IPS-20b (cell line): ENCODE data around the gene DLEC1.

Source experiments
- H3K27ac ChIP-seq: one replicate; pipeline ENCODE4 v1.5.1; 2013; ENCODE audit warnings: low read length
- H3K27me3 ChIP-seq: 2 replicates; pipeline ENCODE4 v1.6.1; 2013; ENCODE audit warnings: mild to moderate bottlenecking, low read length, inconsistent platforms; ENCODE audit not compliant: insufficient read depth
- H3K36me3 ChIP-seq: 2 replicates; pipeline ENCODE4 v1.6.1; 2013; ENCODE audit warnings: low read depth, mild to moderate bottlenecking, inconsistent platforms, low read length, moderate library complexity; ENCODE audit not compliant: insufficient read depth
- H3K4me1 ChIP-seq: 2 replicates; pipeline ENCODE4 v1.6.1; 2013; ENCODE audit warnings: mild to moderate bottlenecking, control low read depth, inconsistent platforms, low read length, moderate library complexity; ENCODE audit not compliant: insufficient read depth
- H3K4me3 ChIP-seq: 2 replicates; pipeline ENCODE4 v1.5.1; 2013; ENCODE audit warnings: mild to moderate bottlenecking, low read length, inconsistent platforms
- H3K9ac ChIP-seq: 2 replicates; pipeline ENCODE4 v1.6.1; 2013; ENCODE audit warnings: low read depth, mild to moderate bottlenecking, inconsistent platforms, low read length, moderate library complexity
- H3K9me3 ChIP-seq: 2 replicates; pipeline ENCODE4 v1.6.1; 2013; ENCODE audit warnings: mild to moderate bottlenecking, low read depth, low read length, inconsistent platforms; ENCODE audit not compliant: insufficient read depth

Gene DLEC1

GRCh38 chr3:38124324-38125122 is 85.5 kb downstream of the DLEC1 start:
- Histone ChIP-seq H3K36me3 (peaks cover 79% of the 10 kb centered on the region), H3K4me3 (no peak overlapping the region), H3K27me3 (no peaks in the 10 kb centered on the region), H3K27ac (no peak overlapping the region), H3K4me1 (no peaks in the 10 kb centered on the region), H3K9ac (no peak overlapping the region), H3K9me3 (no peaks in the 10 kb centered on the region)

- no peak overlapping the region for H3K9ac ChIP-seq
- no peaks in the 10 kb centered on the region for H3K4me1 ChIP-seq
- no peaks in the 10 kb centered on the region for H3K9me3 ChIP-seq
- peaks cover 86% of the 10 kb centered on the region for H3K36me3 ChIP-seq
- no peaks in the 10 kb centered on the region for H3K27me3 ChIP-seq
- no peak overlapping the region for H3K4me3 ChIP-seq
- H3K27ac ChIP-seq, result no peak overlapping the region
These were observed 86.5 kb downstream of the DLEC1 start for GRCh38 chr3:38125305-38126120.

DNA sequence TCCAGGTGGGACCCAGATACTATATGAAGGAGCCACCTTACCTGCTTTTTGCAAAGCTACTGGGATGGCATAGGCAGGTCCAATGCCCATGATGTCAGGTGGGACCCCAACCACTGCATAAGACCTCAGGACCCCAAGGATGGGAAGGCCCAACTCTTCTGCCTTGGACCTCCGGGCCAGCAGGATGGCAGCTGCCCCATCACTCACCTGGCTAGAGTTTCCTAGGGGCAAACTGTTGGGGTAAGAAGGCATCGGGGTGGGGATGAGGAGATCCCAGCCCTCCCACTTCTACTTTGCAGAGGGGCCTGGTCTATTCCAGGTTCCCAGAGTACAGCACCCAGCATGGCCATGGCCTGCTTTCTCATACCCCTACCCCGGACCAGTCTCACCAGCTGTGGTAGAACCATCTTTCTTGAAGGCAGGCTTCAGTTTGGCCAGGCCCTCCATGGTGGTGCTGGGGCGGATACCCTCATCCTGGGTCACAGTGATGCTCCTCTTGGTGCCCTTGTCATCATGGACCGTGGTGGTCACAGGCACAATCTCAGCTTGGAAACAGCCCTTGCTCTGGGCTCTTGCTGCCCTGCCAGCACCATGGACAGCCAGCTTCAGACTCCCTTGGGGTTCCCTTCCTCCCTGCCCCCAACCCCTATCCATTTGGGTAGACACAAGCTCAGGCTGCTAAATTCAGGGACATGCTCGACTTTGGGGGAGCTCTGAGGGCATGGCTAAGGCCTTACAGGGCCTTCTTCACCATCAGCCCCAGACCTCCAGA is 87.3 kb downstream of the DLEC1 start:
- Histone ChIP-seq H3K27me3 (no peaks in the 10 kb centered on the region), H3K27ac (no peak overlapping the region), H3K9me3 (no peaks in the 10 kb centered on the region), H3K4me3 (no peak overlapping the region), H3K9ac (no peak overlapping the region), H3K36me3 (peaks cover 91% of the 10 kb centered on the region), H3K4me1 (no peaks in the 10 kb centered on the region)

DNA sequence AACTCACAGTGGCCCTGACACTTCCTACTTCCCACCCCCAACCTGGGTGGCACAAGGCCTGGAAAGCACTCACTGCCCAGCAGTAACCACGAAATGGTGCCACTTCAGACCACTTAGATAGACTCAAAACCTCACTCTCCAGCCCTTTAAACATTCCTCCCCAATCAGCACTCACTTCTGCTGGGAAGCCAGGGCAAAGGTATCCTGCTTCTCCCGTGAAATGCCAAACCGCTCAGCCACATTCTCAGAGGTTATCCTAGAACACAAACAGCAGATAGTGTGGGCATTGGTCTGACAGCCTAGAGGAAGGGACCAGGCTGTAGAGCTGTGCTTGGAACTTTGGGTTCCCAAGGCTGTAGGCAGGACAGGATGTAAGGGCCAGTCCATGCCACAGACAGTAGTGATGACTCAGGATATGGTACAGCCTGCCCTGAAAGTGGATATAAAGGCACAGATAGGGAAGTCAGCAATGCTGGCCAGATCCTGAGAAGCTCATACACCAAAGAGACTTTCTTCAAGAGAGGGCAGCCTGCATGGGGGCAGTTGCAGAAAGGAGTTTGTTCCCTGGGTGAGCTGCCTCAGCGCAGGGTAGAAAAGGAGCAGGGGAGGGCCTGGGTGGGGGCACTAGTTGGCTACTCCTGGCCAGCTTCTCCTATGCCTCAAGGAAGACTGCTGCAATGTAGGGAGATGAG is 88.7 kb downstream of the DLEC1 start:
- H3K4me3 ChIP-seq, result no peak overlapping the region
- no peak overlapping the region for H3K9ac ChIP-seq
- H3K27me3 ChIP-seq, result no peaks in the 10 kb centered on the region
- no peak overlapping the region for H3K27ac ChIP-seq
- H3K36me3 ChIP-seq, result peaks cover 82% of the 10 kb centered on the region
- H3K9me3 ChIP-seq, result no peaks in the 10 kb centered on the region
- no peaks in the 10 kb centered on the region for H3K4me1 ChIP-seq

GRCh38 chr3:38128303-38128655 is 89.3 kb downstream of the DLEC1 start:
- Histone ChIP-seq H3K4me1 (no peaks in the 10 kb centered on the region), H3K9ac (no peak overlapping the region), H3K9me3 (no peaks in the 10 kb centered on the region), H3K27ac (no peak overlapping the region), H3K27me3 (no peaks in the 10 kb centered on the region), H3K4me3 (no peak overlapping the region), H3K36me3 (peaks cover 82% of the 10 kb centered on the region)

- Histone ChIP-seq H3K9me3 (no peaks in the 10 kb centered on the region), H3K27ac (no peak overlapping the region), H3K9ac (no peak overlapping the region), H3K36me3 (peaks cover 86% of the 10 kb centered on the region), H3K4me1 (no peaks in the 10 kb centered on the region), H3K27me3 (no peaks in the 10 kb centered on the region), H3K4me3 (no peak overlapping the region)
These were observed 90.0 kb downstream of the DLEC1 start for GRCh38 chr3:38129058-38129457.

- peaks cover 74% of the 10 kb centered on the region for H3K36me3 ChIP-seq
- no peaks in the 10 kb centered on the region for H3K27me3 ChIP-seq
- H3K27ac ChIP-seq, result no peak overlapping the region
- H3K9me3 ChIP-seq, result no peaks in the 10 kb centered on the region
- no peak overlapping the region for H3K9ac ChIP-seq
- no peak overlapping the region for H3K4me3 ChIP-seq
- 0 out of 2 replicates have a peak, but pooled peaks cover under 1% of the 10 kb centered on the region for H3K4me1 ChIP-seq
These were observed 91.6 kb downstream of the DLEC1 start for GRCh38 chr3:38130631-38131065.

DNA sequence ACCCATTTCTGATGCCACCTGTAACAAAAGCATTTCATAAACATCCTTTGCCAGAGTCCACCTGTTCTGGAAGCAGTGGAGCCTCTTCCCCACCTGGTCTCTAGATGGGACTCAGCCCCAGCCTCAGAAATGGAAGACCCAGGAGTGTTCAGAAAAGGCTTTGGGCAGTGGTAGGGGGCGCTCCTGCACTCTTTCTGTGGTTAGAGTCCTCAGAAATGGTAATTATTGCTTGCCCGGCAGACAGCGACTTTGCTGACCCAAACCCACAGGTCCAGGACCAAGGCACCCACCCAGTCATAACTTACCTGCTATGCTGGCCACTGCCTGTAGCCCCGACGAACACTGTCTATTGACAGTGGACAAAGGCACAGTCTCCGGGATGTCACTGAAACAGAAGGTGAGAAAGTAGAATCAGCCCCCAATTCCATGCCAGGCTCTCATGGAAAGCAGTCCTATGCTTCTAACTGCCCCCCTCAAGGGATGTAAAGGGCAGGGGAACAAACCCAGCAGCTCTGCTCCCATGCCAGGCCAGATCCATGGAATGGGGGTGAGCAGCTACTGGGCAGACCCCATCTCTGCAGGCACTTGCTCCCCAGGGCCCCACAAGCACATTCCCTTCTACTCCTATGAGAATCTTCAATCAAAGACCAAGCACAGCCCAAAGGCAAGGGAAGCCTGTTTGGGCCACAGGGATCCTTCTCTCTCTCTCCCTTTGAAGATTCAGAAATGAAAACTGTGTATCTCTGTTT is 92.8 kb downstream of the DLEC1 start:
- H3K27me3 ChIP-seq, result no peaks in the 10 kb centered on the region
- no peak overlapping the region for H3K27ac ChIP-seq
- H3K4me1 ChIP-seq, result 0 out of 2 replicates have a peak, but pooled peaks cover 2% of the 10 kb centered on the region
- H3K9ac ChIP-seq, result no peak overlapping the region
- H3K4me3 ChIP-seq, result no peak overlapping the region
- no peaks in the 10 kb centered on the region for H3K9me3 ChIP-seq
- peaks cover 63% of the 10 kb centered on the region for H3K36me3 ChIP-seq

GRCh38 chr3:38133209-38133556 is 94.2 kb downstream of the DLEC1 start:
- Histone ChIP-seq H3K9ac (no peak overlapping the region), H3K4me3 (no peak overlapping the region), H3K36me3 (peaks cover 49% of the 10 kb centered on the region), H3K9me3 (no peaks in the 10 kb centered on the region), H3K27ac (no peak overlapping the region), H3K4me1 (peaks cover 10% of the 10 kb centered on the region; the same call in 1 of the 2 replicates), H3K27me3 (no peaks in the 10 kb centered on the region; the same call in 1 of the 2 replicates)

GRCh38 chr3:38133557-38134405 is 94.8 kb downstream of the DLEC1 start:
- H3K9me3 ChIP-seq, result no peaks in the 10 kb centered on the region
- H3K27ac ChIP-seq, result no peak overlapping the region
- H3K4me1 ChIP-seq, result peaks cover 11% of the 10 kb centered on the region; the same call in 1 of the 2 replicates
- no peak overlapping the region for H3K9ac ChIP-seq
- H3K27me3 ChIP-seq, result no peaks in the 10 kb centered on the region; the same call in 1 of the 2 replicates
- H3K4me3 ChIP-seq, result no peak overlapping the region
- H3K36me3 ChIP-seq, result peaks cover 45% of the 10 kb centered on the region
